ENCODE results near the gene FAM171A2. TPM values are rescaled to one million over a fixed set of nuclear protein-coding genes. Genes with fewer than 3 reads are reported as not detected.
"Not testable (repeated sequence)": the region's sequence is repeated elsewhere in the genome, so short reads cannot be mapped to it uniquely, and the experiment has no call there.

Gene FAM171A2
- total and polyA plus RNA-seq, 10 of the 15 experiments (the other 5 are each of a cell fraction or from before 2014, with no cell fraction given), result 0.08 to 1.7 (median 0.27) TPM; not detected in 2

DNA sequence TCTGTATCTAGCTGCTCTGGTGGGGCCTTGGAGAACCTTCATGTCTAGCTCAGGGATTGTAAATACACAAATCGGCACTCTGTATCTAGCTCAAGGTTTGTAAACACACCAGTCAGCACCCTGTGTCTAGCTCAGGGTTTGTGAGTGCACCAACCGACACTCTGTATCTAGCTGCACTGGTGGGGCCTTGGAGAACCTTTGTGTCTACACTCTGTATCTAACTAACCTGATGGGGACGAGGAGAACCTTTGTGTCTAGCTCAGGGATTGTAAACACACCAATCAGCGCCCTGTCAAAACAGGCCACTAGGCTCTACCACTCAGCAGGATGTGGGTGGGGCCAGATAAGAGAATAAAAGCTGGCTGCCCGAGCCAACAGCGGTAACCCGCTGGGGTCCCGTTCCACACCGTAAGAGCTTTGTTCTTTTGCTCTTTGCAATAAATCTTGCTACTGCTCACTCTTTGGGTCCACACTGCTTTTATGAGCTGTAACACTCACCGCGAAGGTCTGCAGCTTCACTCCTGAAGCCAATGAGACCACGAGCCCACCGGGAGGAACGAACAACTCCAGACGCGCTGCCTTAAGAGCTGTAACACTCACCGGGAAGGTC is 5.9 kb upstream of the FAM171A2 start:
- H3K79me2 ChIP-seq (ENCODE audit: control insufficient read depth, insufficient read depth, low read length); H2AFZ ChIP-seq (ENCODE audit: control insufficient read depth, low read depth, low read length); H3K4me2 ChIP-seq (ENCODE audit: control insufficient read depth, insufficient read depth); BruUV-seq (replicated peaks); H3K4me3 ChIP-seq; H3K27me3 ChIP-seq (replicated peaks in 1 of 2; ENCODE audit: control insufficient read depth in 2 of 2, insufficient read depth in 2 of 2, low read length in 1 of 2); H3K4me1 ChIP-seq (ENCODE audit: control insufficient read depth, insufficient read depth, low read length); FAIRE-seq; intact Hi-C loops (cut with micrococcal nuclease; ENCODE audit: unreplicated experiment); POLR2A ChIA-PET; in situ Hi-C loops (cut with MboI); RAD21 ChIA-PET (ENCODE audit: unreplicated experiment); H3K9ac ChIP-seq (ENCODE audit: control insufficient read depth, insufficient read depth, low read length); DNase-seq (ENCODE audit: low read depth, low spot score); H3K36me3 ChIP-seq (ENCODE audit: control insufficient read depth in 2 of 2, insufficient read depth in 2 of 2, low read length in 1 of 2); ATAC-seq; H3K9me3 ChIP-seq (replicated peaks; ENCODE audit: control insufficient read depth, insufficient read depth, low read length); H4K20me1 ChIP-seq (ENCODE audit: control insufficient read depth, insufficient read depth); H3K27ac ChIP-seq (ENCODE audit: control insufficient read depth, insufficient read depth): not testable (repeated sequence)
- peak; percentile 41; the same call in 1 of the 2 replicates for TF ChIP-seq NFYB (IDR thresholded peaks at IDR 0.05; ENCODE audit: insufficient read depth, low read depth, low read length)
- SMC1A ChIA-PET (ENCODE audit: uncharacterized antibody, unreplicated experiment), result interaction anchor here (1.3 kb wide), 1 partner anchor 154 kb away, joined by 3 read pairs; no protein-coding TSS in a partner anchor
- WGBS (ENCODE audit: insufficient coverage, insufficient replicate concordance, low lambda C conversion rate, missing lambda C conversion rate), result 12% methylated on average over 17 of the region's 17 CpGs
- CTCF ChIA-PET, result interaction anchor here (1.0 kb wide), 1 partner anchor 491 kb away, joined by 3 read pairs; no protein-coding TSS in a partner anchor

DNA sequence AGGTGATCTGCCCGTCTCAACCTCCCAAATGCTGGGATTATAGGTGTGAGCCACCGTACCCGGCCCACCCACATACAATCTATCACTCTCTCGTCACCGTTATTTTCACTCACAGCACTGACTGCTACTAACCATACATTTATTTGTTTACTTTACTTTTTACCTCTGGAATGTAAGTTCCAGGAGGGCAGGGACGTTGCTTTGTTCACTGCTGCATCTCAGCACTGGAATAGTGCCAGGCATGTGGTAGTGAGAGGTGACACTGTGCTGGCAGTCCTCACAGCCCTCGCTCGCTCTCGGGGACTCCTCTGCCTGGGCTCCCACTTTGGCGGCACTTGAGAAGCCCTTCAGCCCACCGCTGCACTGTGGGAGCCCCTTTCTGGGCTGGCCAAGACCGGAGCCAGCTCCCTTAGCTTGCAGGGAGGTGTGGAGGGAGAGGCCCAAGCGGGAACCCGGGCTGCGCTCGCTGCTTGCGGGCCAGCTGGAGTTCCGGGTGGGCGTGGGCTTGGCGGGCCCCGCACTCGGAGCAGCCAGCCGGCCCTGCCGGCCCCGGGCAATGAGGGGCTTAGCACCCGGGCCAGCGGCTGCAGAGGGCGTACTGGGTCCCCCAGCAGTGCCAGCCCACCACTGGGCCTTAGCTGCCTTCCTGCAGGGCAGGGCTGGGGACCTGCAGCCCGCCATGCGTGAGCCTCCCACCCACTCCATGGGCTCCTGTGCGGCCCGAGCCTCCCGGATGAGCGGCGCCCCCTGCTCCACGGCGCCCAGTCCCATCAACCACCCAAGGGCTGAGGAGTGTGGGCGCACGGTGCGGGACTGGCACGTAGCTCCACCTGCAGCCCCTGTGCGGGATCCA is 5.0 kb upstream of the FAM171A2 start:
- H4K20me1 ChIP-seq (ENCODE audit: control insufficient read depth, insufficient read depth); BruUV-seq (replicated peaks); SMC1A ChIA-PET (ENCODE audit: uncharacterized antibody, unreplicated experiment); H3K27ac ChIP-seq (ENCODE audit: control insufficient read depth, insufficient read depth); H3K9me3 ChIP-seq (replicated peaks; ENCODE audit: control insufficient read depth, insufficient read depth, low read length); H3K9ac ChIP-seq (ENCODE audit: control insufficient read depth, insufficient read depth, low read length); H3K27me3 ChIP-seq (replicated peaks in 1 of 2; ENCODE audit: control insufficient read depth in 2 of 2, insufficient read depth in 2 of 2, low read length in 1 of 2); intact Hi-C loops (cut with micrococcal nuclease; ENCODE audit: unreplicated experiment); ATAC-seq; H3K4me3 ChIP-seq; in situ Hi-C loops (cut with MboI); H3K4me2 ChIP-seq (ENCODE audit: control insufficient read depth, insufficient read depth); H2AFZ ChIP-seq (ENCODE audit: control insufficient read depth, low read depth, low read length); H3K79me2 ChIP-seq (ENCODE audit: control insufficient read depth, insufficient read depth, low read length); H3K4me1 ChIP-seq (ENCODE audit: control insufficient read depth, insufficient read depth, low read length); FAIRE-seq; RAD21 ChIA-PET (ENCODE audit: unreplicated experiment); DNase-seq (ENCODE audit: low read depth, low spot score); H3K36me3 ChIP-seq (ENCODE audit: control insufficient read depth in 2 of 2, insufficient read depth in 2 of 2, low read length in 1 of 2): not testable (repeated sequence)
- ChIA-PET CTCF (interaction anchor here (1.0 kb wide), 1 partner anchor 491 kb away, joined by 3 read pairs; no protein-coding TSS in a partner anchor), POLR2A (interaction anchor here (0.7 kb wide), 1 partner anchor 494 kb away, joined by 4 read pairs; no protein-coding TSS in a partner anchor)
- 83% methylated on average over 39 of the region's 42 CpGs for WGBS (ENCODE audit: insufficient coverage, insufficient replicate concordance, low lambda C conversion rate, missing lambda C conversion rate)
